GM19099 (cell line): ENCODE data around the gene ZFP91.

Experiments used
- POLR2A ChIP-seq: IDR thresholded peaks from 3 replicates; pipeline ENCODE4 v1.6.1; 2011; ENCODE audit warnings: low read depth; ENCODE audit not compliant: insufficient read length; ENCODE audit errors: extremely low read depth

Gene ZFP91

GRCh38 chr11:58641803-58642581, 63.1 kb downstream of the ZFP91 start:
- TF ChIP-seq POLR2A, result no peak

DNA sequence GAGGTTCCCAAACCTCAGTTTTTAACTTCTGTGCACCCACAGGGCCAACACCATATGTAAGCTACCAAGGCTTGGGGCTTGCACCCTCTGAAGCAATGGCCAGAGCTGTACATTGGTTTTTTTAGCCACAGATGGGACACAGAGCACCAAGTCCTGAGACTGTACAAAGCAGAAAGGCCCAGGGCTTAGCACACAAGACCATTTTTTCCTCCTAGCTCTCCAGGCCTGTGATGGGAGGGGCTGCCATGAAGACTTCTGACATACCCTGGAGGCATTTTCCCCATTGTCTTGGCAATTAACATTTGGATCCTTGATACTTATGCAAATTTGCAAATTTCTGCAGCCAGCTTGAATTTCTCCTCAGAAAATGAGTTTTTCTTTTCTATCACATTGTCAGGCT, 67.0 kb downstream of the ZFP91 start:
- TF ChIP-seq POLR2A, result no peak

GRCh38 chr11:58647141-58647699, 68.4 kb downstream of the ZFP91 start:
- TF ChIP-seq POLR2A, result no peak

GRCh38 chr11:58647866-58648265, 69.0 kb downstream of the ZFP91 start:
- TF ChIP-seq POLR2A, result no peak

DNA sequence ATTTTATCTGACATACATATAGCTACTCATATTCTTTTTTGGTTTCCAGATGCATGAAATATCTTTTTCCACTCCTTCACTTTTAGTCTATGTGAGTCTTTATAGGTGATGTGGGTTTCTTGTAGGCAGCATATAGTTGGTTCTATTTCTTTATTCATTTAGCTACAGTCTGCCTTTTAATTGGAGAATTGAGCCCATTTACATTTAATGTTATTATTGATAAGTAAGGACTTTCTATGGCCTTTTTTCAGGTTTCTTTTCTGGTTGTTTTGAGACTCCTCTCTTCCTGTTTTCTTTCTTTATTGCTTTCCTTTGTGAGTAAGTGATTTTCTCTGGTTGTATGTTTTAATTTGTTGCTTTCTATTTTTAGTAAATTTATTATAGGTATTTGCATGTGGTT, 70.8 kb downstream of the ZFP91 start:
- no peak for TF ChIP-seq POLR2A

- TF ChIP-seq POLR2A, result no peak
Measured at GRCh38 chr11:58650496-58650895, 71.6 kb downstream of the ZFP91 start.

- no peak for TF ChIP-seq POLR2A
Measured at GRCh38 chr11:58652726-58653280, 73.9 kb downstream of the ZFP91 start.

GRCh38 chr11:58654079-58654907, 75.4 kb downstream of the ZFP91 start:
- TF ChIP-seq POLR2A, result no peak

DNA sequence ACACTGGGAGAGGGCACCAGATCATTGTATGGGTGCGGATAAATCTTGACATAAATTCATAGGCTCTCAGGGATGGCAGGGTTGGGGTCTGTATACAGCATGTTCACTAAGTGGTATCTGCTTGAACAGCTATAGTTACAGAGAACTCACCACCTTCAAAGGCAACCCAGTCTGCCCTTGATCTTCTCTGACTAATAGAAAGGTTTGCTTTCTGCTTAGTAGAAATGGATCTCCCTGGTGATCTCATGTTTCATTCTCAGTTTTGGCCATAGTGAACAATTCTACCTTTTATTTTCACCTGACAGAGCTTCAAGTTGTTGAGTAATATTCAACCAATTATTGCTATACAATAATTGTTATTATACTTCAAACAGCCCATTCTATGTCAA, 76.0 kb downstream of the ZFP91 start:
- TF ChIP-seq POLR2A, result no peak

- no peak for TF ChIP-seq POLR2A
Measured at GRCh38 chr11:58656348-58656747, 77.5 kb downstream of the ZFP91 start.

DNA sequence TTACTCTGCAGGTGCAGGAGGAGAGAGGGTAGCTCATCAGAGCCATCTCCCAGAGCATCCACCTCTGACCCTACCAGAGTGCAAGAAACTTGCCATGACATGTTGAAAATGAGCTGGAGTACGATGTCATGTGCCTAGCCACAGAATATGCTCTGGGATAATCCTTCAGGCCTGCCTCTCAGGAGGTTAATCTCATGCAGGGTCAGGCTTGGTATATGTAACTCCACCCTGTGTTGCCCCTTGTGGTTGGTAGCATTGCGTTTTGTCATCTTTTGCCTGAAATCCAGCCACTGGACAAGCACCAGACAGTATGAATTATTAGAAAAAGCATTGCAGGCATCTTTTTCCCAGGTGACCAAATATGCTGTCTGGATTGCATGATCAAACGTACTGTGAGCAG, 79.8 kb downstream of the ZFP91 start:
- TF ChIP-seq POLR2A, result no peak

GRCh38 chr11:58659404-58659803, 80.5 kb downstream of the ZFP91 start:
- no peak for TF ChIP-seq POLR2A

GRCh38 chr11:58659910-58660570, 81.2 kb downstream of the ZFP91 start:
- no peak for TF ChIP-seq POLR2A
